ENCODE measurements around the gene PXDN.
"Not testable (repeated sequence)": the region's sequence is repeated elsewhere in the genome, so short reads cannot be mapped to it uniquely, and the experiment has no call there.

The PXDN gene

GRCh38 chr2:1626271-1626681 lies 118.0 kb downstream of the PXDN start:
- DNase-seq = no peak

GRCh38 chr2:1625281-1626001 lies 118.9 kb downstream of the PXDN start:
- DNase-seq = no peak

GRCh38 chr2:1623906-1624445 lies 120.3 kb downstream of the PXDN start:
- no peak for DNase-seq

- DNase-seq = no peak
These were observed 121.7 kb downstream of the PXDN start for GRCh38 chr2:1622521-1623200.

- not testable (repeated sequence) for DNase-seq
These were observed 122.3 kb downstream of the PXDN start for GRCh38 chr2:1621976-1622375.

GRCh38 chr2:1621501-1621900 lies 122.8 kb downstream of the PXDN start:
- no peak for DNase-seq

- DNase-seq = no peak
These were observed 123.3 kb downstream of the PXDN start for GRCh38 chr2:1621041-1621440.

GRCh38 chr2:1620081-1620480 lies 124.2 kb downstream of the PXDN start:
- no peak for DNase-seq

GRCh38 chr2:1619556-1619955 lies 124.8 kb downstream of the PXDN start:
- no peak for DNase-seq

GRCh38 chr2:1618974-1619373 lies 125.3 kb downstream of the PXDN start:
- no peak for DNase-seq

GRCh38 chr2:1618191-1618961 lies 125.9 kb downstream of the PXDN start:
- no peak for DNase-seq

GRCh38 chr2:1617425-1618021 lies 126.8 kb downstream of the PXDN start:
- no peak for DNase-seq

GRCh38 chr2:1614564-1614963 lies 129.8 kb downstream of the PXDN start:
- peak in 1 of 2 donors; percentile 20 for DNase-seq

GRCh38 chr2:1613731-1614354 lies 130.5 kb downstream of the PXDN start:
- DNase-seq = no peak

GRCh38 chr2:1613078-1613445 lies 131.3 kb downstream of the PXDN start:
- DNase-seq = no peak

- DNase-seq = no peak
These were observed 131.8 kb downstream of the PXDN start for GRCh38 chr2:1612391-1613077.

GRCh38 chr2:1611886-1612285 lies 132.4 kb downstream of the PXDN start:
- DNase-seq = no peak

- DNase-seq = no peak
These were observed 134.2 kb downstream of the PXDN start for GRCh38 chr2:1610096-1610485.

GRCh38 chr2:1609485-1610095 lies 134.7 kb downstream of the PXDN start:
- DNase-seq = no peak

- no peak for DNase-seq
These were observed 135.3 kb downstream of the PXDN start for GRCh38 chr2:1609040-1609439.

- no peak for DNase-seq
These were observed 136.2 kb downstream of the PXDN start for GRCh38 chr2:1607971-1608688.
